ENCODE data around the gene CHURC1.
A peak's percentile ranks its signal among the peaks of the same experiment; 100 is the strongest.

The CHURC1 gene

DNA sequence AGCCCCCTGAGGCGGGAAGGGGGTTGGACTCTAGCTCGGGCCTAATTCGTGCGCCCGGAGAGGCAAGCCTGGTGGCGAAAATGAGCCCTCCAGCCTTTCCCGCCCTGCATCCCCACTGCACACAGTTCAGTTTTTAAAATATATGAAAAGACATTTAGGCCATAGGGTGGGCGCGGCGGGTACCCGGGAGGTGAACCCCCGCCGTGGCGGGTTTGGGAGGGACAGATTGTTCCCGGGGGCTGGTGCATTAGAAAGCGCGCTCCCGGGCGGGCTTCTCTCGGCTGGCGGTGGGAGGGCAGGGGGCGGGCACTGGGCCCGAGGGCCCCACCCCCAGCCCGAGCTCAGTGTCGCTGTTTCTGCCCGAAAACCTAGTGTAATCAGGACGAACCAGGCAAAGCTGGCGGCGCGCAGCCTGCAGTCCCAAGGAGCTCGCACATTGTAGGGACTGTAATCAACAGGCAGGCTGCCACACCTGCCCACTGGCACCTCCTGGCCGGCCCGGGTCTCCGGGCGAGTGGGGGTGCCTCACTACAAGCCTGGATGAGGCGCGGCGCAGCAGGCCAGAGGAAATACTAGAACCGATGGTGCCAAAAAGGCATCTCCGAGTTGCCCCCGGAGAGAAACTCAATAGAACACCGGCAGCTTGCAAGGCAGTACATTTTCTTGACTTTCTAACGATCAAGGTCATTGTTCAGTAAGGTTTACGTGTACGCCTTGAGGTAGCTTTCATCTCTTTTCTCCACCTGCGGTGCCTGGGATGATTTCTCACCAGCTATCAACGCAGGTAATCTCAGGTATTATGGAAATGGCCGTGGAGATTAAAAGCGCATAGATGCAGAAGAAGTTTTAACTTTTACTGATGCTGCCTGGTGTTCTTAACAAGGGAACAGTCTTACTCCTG is 33.8 kb upstream of the CHURC1 start:
- H3K4me3 ChIP-seq (ENCODE audit: low read depth, low read length) = peak overlapping the region; percentile 53
- no peak for DNase-seq (ENCODE audit: low read depth)
- TF ChIP-seq, protein P1, sequence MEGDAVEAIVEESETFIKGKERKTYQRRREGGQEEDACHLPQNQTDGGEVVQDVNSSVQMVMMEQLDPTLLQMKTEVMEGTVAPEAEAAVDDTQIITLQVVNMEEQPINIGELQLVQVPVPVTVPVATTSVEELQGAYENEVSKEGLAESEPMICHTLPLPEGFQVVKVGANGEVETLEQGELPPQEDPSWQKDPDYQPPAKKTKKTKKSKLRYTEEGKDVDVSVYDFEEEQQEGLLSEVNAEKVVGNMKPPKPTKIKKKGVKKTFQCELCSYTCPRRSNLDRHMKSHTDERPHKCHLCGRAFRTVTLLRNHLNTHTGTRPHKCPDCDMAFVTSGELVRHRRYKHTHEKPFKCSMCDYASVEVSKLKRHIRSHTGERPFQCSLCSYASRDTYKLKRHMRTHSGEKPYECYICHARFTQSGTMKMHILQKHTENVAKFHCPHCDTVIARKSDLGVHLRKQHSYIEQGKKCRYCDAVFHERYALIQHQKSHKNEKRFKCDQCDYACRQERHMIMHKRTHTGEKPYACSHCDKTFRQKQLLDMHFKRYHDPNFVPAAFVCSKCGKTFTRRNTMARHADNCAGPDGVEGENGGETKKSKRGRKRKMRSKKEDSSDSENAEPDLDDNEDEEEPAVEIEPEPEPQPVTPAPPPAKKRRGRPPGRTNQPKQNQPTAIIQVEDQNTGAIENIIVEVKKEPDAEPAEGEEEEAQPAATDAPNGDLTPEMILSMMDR (IDR thresholded peaks at IDR 0.05; ENCODE audit: low read depth, low read length, missing control alignments) = no peak

DNA sequence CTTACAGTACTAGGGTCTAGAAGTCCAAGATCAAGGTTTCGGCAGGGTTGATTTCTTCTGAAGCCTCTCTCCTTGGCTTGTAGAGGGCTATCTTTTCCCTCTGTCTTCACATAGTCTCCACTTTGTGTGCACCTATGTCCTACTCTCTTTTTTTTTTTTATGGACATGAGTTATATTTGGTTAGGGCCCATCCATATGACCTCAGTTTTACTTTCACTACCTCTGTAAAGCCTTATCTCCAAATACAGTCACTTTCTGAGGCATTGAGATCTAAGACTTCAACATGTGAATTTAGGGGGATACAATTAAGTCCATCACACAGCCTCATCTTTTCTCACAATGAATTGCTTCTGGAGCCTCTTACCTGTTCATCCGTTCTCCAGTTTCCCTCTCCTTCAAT is 28.7 kb upstream of the CHURC1 start:
- no peak for DNase-seq (ENCODE audit: low read depth)
- no peak overlapping the region for H3K4me3 ChIP-seq (ENCODE audit: low read depth, low read length)
- TF ChIP-seq, protein P1 (IDR thresholded peaks at IDR 0.05; ENCODE audit: low read depth, low read length, missing control alignments) = no peak

DNA sequence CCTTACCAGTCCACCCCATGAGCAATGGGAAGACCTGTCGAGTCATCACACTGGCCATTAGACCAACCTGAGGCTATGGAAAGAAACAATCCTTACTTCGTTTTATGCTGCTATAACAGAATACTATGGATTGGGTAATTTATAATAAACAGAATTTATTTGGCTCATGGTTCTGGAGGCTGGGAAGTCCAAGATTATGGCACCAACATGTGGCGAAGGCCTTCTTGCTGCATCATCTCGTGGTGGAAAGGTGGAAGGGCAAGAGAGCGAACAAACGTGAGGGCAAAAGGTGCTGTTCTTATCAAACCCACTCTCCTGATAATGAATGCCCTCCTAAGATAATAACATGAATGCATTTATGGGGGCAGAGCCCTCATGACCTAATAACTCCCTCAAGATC is 24.9 kb upstream of the CHURC1 start:
- TF ChIP-seq, protein P1 (IDR thresholded peaks at IDR 0.05; ENCODE audit: low read depth, low read length, missing control alignments) = no peak
- DNase-seq (ENCODE audit: low read depth) = no peak
- no peak overlapping the region for H3K4me3 ChIP-seq (ENCODE audit: low read depth, low read length)

DNA sequence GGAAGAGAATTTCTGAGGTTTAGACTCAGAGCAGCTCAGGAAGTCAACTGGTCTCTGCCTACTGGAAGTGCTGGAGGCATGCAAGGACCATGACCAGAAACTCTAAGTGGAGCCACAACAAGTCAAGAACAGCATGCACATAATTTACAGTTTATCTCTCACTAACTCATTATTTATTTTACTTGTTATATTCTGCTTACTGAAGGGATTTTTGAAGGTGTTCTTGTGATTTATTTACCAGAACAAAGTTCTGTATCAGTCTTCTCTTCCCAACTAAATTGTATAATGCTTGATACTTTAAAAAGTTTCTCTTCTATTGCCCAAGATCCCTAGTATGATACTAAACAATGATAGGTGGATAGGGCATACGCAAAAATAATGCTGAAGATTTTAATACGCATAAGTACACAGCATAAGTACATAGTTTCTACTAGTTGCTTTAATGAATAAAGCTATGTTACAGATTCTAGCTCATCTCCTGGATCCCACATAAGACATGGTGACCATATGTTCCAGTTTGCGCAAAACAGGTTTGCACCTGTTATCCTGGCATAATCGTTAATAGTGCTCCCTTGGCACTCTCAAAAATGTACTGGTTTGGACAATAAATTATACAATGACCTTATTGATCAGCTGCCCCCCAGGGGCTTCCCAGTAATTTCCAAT is 22.9 kb upstream of the CHURC1 start:
- TF ChIP-seq, protein P1 (IDR thresholded peaks at IDR 0.05; ENCODE audit: low read depth, low read length, missing control alignments) = no peak
- no peak overlapping the region for H3K4me3 ChIP-seq (ENCODE audit: low read depth, low read length)
- no peak for DNase-seq (ENCODE audit: low read depth)

DNA sequence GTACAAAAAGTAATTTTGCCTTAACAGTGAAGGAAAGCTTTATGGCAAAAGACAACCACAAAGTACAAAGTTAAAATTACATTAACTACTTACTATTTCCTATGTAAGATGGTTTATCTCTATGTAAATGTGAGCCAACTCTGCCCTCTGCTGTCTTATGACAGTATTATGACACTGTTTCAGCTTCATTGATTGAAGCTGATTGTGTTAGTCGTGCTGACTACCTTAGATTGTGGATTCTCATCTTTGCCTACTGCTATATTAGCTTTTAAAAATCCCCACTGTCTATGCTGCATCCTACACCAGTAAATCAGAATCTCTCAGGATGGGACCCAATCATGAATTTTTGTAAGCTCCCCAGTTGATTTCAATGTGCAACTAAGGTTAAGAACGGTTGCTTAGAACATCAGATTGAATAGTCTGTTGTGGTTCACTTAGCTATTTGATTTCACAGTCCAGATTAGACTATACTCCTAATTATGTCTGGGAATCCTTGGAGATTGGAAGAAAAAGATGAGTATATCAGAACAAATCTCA is 22.3 kb upstream of the CHURC1 start:
- TF ChIP-seq, protein P1 (IDR thresholded peaks at IDR 0.05; ENCODE audit: low read depth, low read length, missing control alignments) = peak; percentile 48
- peak; percentile 38 for DNase-seq (ENCODE audit: low read depth)

DNA sequence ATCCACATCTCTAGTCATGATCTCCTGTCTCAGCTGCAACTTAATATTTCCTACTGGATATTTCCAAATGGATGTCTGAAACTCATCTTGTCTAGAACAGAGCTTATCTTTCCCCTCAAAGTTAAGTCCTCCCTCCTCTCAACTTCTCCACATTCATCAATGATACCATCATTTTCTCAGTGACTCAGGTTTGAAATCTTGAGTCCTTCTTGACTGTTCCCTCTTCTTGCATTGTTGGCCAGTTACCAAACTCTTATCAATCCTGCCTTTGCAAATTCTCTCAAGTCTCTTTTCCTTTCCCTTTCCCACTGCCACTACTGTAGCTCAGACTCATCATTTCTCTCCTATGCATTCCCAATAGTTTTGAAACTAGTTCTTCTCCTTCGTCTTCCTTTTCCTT is 14.3 kb upstream of the CHURC1 start:
- TF ChIP-seq, protein P1 (IDR thresholded peaks at IDR 0.05; ENCODE audit: low read depth, low read length, missing control alignments) = no peak
- H3K4me3 ChIP-seq (ENCODE audit: low read depth, low read length) = no peak overlapping the region
- DNase-seq (ENCODE audit: low read depth) = no peak

More for the DNA sequence above, 22.3 kb upstream of the CHURC1 start:
- no peak overlapping the region for H3K4me3 ChIP-seq (ENCODE audit: low read depth, low read length)
